A549 treated with ZK216348 at 1 μM for 4 hours (cell line): ENCODE measurements around the gene C9orf153. TPM values are rescaled to one million over a fixed set of nuclear protein-coding genes. Genes with fewer than 3 reads are reported as not detected.

Experiments
- total RNA-seq: library from RNA; stranded (reverse); fragments of 200-300 nt; extraction: Qiagen RNA extraction; gene quantifications from 5 replicates; pipeline ENCODE4 v1.2.3, GENCODE V29; 2022; ENCODE audit warnings: low read depth

C9orf153 gene
- total RNA-seq, result 0.14 to 0.46 TPM (median 0.35 TPM) in 4 of 5 replicates, not detected in the other

GRCh38 chr9:86259557-86259956 lies at the start of gene C9orf153:
TSS of gene C9orf153 (minus strand) at chr9:86259657. CDS start at chr9:86229603, 30,054 bp downstream.

GRCh38 chr9:86282077-86282978 lies 22.9 kb upstream of the C9orf153 start, which contains the start of gene ISCA1:
TSS of gene ISCA1 (minus strand) at chr9:86282538. CDS start at chr9:86282458, 80 bp downstream.

Other genes with a start within 250 kb of the C9orf153 start
- gene GOLM1, start 160.1 kb downstream of the C9orf153 start, total RNA-seq, result 97.6 to 121 TPM (median 114 TPM) in 5 replicates
- 36.2 to 53.1 TPM (median 43.1 TPM) in 5 replicates for gene ISCA1, start 22.9 kb upstream of the C9orf153 start, total RNA-seq
- 8.6 to 14.7 TPM (median 11.5 TPM) in 5 replicates for gene TUT7, start 94.8 kb upstream of the C9orf153 start, total RNA-seq